Adrenal gland (tissue), 5 donors: ENCODE data around the gene IBA57.

Source experiments
- CTCF ChIP-seq, 6 experiments: fragments of 450-650 bp in 4 of 6; fragments of 200-600 bp in 2 of 6; sonication (generic) in 1 of 6; IDR thresholded peaks; 1 replicate in 5 of 6; 2 replicates in 1 of 6; pipeline versions ENCODE4 v1.5.1 to v1.8.0; 2016 to 2021; ENCODE audit warnings: antibody characterized with exemption in 6 of 6, mild to moderate bottlenecking in 2 of 6, moderate library complexity in 1 of 6
- POLR2A ChIP-seq, 2 donors: fragments of 450-650 bp; IDR thresholded peaks; one replicate each; pipeline ENCODE4 v1.6.1; 2017; ENCODE audit warnings: antibody characterized with exemption in 2 of 2, mild to moderate bottlenecking in 2 of 2, moderate library complexity in 1 of 2
- donor health status: DM: no; HTN: no; CAD: no.

- TF ChIP-seq CTCF (IDR thresholded peaks at IDR 0.05), result no peak
- no peak for TF ChIP-seq POLR2A (IDR thresholded peaks at IDR 0.05)
These were observed 40.4 kb upstream of the IBA57 start for GRCh38 chr1:228125185-228125584.
